Measurements from ENCODE around the gene NCBP2.

DNA sequence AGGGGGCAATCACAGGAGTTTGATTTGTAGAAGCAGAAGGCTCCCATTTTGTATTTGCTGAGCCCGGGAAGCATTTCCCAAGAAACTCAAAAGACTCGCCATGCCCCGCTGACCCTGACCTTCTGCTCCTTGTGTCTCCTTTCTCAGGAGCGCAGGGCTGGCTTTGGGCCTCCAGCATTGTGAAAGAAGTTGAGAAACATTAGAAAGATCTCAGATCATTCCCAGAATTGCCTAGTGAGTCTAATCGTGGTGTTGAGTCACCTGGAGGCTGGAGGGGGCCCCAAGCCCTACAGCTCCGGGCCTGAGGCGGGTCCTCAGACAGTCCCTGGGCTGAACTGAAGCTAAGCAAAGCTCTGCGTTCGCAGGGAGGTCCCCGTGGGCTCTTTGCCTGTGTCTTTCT, 37.2 kb upstream of the NCBP2 start:
- TF ChIP-seq TCF4 (CRISPR knock-in tag; IDR thresholded peaks at IDR 0.05; ENCODE audit: borderline replicate concordance) (no peak), PPARA (CRISPR knock-in tag; IDR thresholded peaks at IDR 0.05; ENCODE audit: borderline replicate concordance) (no peak), GLIS3 (CRISPR knock-in tag; IDR thresholded peaks at IDR 0.05) (no peak), TOX (CRISPR knock-in tag; IDR thresholded peaks at IDR 0.05; ENCODE audit: borderline replicate concordance) (no peak)
